Measurements from ENCODE around the gene GET3.

DNA sequence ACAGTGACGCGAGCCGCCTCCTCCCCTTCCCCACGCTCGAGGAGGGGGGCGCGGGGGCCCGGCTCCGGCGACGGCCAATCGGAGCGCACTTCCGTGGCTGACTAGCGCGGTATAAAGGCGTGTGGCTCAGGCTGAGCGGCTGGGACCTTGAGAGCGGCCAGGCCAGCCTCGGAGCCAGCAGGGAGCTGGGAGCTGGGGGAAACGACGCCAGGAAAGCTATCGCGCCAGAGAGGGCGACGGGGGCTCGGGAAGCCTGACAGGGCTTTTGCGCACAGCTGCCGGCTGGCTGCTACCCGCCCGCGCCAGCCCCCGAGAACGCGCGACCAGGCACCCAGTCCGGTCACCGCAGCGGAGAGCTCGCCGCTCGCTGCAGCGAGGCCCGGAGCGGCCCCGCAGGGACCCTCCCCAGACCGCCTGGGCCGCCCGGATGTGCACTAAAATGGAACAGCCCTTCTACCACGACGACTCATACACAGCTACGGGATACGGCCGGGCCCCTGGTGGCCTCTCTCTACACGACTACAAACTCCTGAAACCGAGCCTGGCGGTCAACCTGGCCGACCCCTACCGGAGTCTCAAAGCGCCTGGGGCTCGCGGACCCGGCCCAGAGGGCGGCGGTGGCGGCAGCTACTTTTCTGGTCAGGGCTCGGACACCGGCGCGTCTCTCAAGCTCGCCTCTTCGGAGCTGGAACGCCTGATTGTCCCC is 54.2 kb downstream of the GET3 start, which contains the start of gene JUNB:
- TF ChIP-seq POLR2A (IDR thresholded peaks at IDR 0.05; ENCODE audit: low read depth, low read length) (peak; percentile 100), EZH2 (IDR thresholded peaks at IDR 0.05; ENCODE audit: borderline replicate concordance, low read depth, low read length, severe bottlenecking) (no peak), FOS (IDR thresholded peaks at IDR 0.05; ENCODE audit: borderline replicate concordance, insufficient read depth, low read length) (peak; percentile 23), POLR2AphosphoS5 (IDR thresholded peaks at IDR 0.05; ENCODE audit: insufficient read depth, low read depth, low read length) (peak; percentile 100), GATA2 (IDR thresholded peaks at IDR 0.05; ENCODE audit: insufficient read depth, insufficient read length, low read depth, low read length) (no peak), MYC (IDR thresholded peaks at IDR 0.05; ENCODE audit: low read depth, low read length) (peak; percentile 7), JUN (IDR thresholded peaks at IDR 0.05; ENCODE audit: borderline replicate concordance, insufficient read depth, insufficient read length, low read depth) (no peak)
- TF ChIP-seq, protein P1, sequence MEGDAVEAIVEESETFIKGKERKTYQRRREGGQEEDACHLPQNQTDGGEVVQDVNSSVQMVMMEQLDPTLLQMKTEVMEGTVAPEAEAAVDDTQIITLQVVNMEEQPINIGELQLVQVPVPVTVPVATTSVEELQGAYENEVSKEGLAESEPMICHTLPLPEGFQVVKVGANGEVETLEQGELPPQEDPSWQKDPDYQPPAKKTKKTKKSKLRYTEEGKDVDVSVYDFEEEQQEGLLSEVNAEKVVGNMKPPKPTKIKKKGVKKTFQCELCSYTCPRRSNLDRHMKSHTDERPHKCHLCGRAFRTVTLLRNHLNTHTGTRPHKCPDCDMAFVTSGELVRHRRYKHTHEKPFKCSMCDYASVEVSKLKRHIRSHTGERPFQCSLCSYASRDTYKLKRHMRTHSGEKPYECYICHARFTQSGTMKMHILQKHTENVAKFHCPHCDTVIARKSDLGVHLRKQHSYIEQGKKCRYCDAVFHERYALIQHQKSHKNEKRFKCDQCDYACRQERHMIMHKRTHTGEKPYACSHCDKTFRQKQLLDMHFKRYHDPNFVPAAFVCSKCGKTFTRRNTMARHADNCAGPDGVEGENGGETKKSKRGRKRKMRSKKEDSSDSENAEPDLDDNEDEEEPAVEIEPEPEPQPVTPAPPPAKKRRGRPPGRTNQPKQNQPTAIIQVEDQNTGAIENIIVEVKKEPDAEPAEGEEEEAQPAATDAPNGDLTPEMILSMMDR (IDR thresholded peaks at IDR 0.05; ENCODE audit: extremely low read depth in 1 of 2, insufficient read depth in 1 of 2, low read depth in 1 of 2, low read length in 2 of 2): peak; percentile 4 to 12
- TF ChIP-seq, protein P2, sequence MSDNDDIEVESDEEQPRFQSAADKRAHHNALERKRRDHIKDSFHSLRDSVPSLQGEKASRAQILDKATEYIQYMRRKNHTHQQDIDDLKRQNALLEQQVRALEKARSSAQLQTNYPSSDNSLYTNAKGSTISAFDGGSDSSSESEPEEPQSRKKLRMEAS (IDR thresholded peaks at IDR 0.05; ENCODE audit: insufficient read depth, insufficient read length): peak; percentile 2

Measured in endothelial cell of umbilical vein (primary cell).